K562 (cell line): ENCODE data around the gene TEAD3. TPM values are rescaled to one million over a fixed set of nuclear protein-coding genes. Genes with fewer than 3 reads are reported as not detected.

ENCODE experiments used
- ARID4B ChIP-seq: sonication (generic); formaldehyde crosslinking; IDR thresholded peaks from 2 replicates; pipeline ENCODE4 v1.8.0; 2022; ENCODE audit warnings: mild to moderate bottlenecking, missing genetic modification reagents
- CTBP1 ChIP-seq: fragments of 450-650 bp; IDR thresholded peaks from 2 replicates; pipeline ENCODE4 v1.6.1; 2016; ENCODE audit warnings: borderline replicate concordance
- ERF ChIP-seq: fragments of 450-650 bp; formaldehyde crosslinking; IDR thresholded peaks from 2 replicates; pipeline ENCODE4 v1.4.0; 2020; ENCODE audit warnings: mild to moderate bottlenecking, mixed read lengths
- FOXA3 ChIP-seq, 2 experiments: fragments of 450-650 bp in 1 of 2; sonication (generic) in 1 of 2; formaldehyde crosslinking; IDR thresholded peaks in 1 of 2; conservative IDR thresholded peaks in 1 of 2; 2 replicates each; pipeline versions ENCODE4 v1.4.0 to v1.8.0; 2020 to 2022; ENCODE audit warnings: mild to moderate bottlenecking in 2 of 2, missing genetic modification reagents in 1 of 2
- HNRNPLL ChIP-seq: fragments of 200-400 bp; formaldehyde crosslinking; IDR thresholded peaks from 2 replicates; pipeline ENCODE4 v1.6.1; 2017; ENCODE audit warnings: low read length, low read depth, mild to moderate bottlenecking; ENCODE audit not compliant: poor library complexity, severe bottlenecking
- HNRNPUL1 ChIP-seq: fragments of 200-400 bp; formaldehyde crosslinking; IDR thresholded peaks from 2 replicates; pipeline ENCODE4 v1.6.1; 2017; ENCODE audit warnings: low read length
- L3MBTL2 ChIP-seq: fragments of 450-650 bp; IDR thresholded peaks from 2 replicates; pipeline ENCODE4 v1.6.1; 2016; ENCODE audit warnings: mild to moderate bottlenecking, moderate library complexity
- MITF ChIP-seq: IDR thresholded peaks from 2 replicates; pipeline ENCODE4 v1.6.1; 2014; ENCODE audit warnings: antibody characterized with exemption
- MLX ChIP-seq, 2 experiments: fragments of 450-650 bp in 1 of 2; sonication (generic) in 1 of 2; formaldehyde crosslinking; conservative IDR thresholded peaks; 2 replicates each; pipeline versions ENCODE4 v1.4.0 to v1.8.1; 2020 to 2022; ENCODE audit warnings: mild to moderate bottlenecking in 1 of 2, missing genetic modification reagents in 1 of 2
- MXD1 ChIP-seq: fragments of 250-450 bp; sonication (Bioruptor Pico); IDR thresholded peaks from 2 replicates; pipeline ENCODE4 v1.8.0; 2021; ENCODE audit warnings: borderline replicate concordance, mild to moderate bottlenecking, moderate library complexity; ENCODE audit not compliant: poor library complexity, severe bottlenecking
- NKRF ChIP-seq: fragments of 450-650 bp; IDR thresholded peaks from 2 replicates; pipeline ENCODE4 v1.6.1; 2016; ENCODE audit warnings: borderline replicate concordance
- POU5F1 ChIP-seq: fragments of 150-350 bp; IDR thresholded peaks from 2 replicates; pipeline ENCODE4 v1.6.1; 2014; ENCODE audit warnings: borderline replicate concordance, low read length, low read depth, mild to moderate bottlenecking; ENCODE audit not compliant: partially characterized antibody
- TBL1XR1 ChIP-seq, 2 experiments: IDR thresholded peaks; 2 replicates each; pipeline ENCODE4 v1.6.1; 2012; ENCODE audit warnings: improper control_type of control experiment in 2 of 2, low read length in 2 of 2, mild to moderate bottlenecking in 1 of 2
- ZNF311 ChIP-seq: fragments of 250-450 bp; sonication (Bioruptor Pico); IDR thresholded peaks from 2 replicates; pipeline ENCODE4 v1.4.0; 2020; ENCODE audit warnings: mild to moderate bottlenecking, moderate library complexity
- polyA plus RNA-seq, 8 experiments: library from polyadenylated mRNA; depleted of rRNA in 4 of 8; stranded (reverse) in 5 of 8; unstranded in 3 of 8; fragments of >200 nt; fragmentation: Nextera tagmentation in 2 of 8; fragmentation: Illumina TruSeq in 1 of 8; extraction: Ambion mirVana in 2 of 8; extraction: Trizol in 1 of 8; gene quantifications; 2 replicates each; pipeline versions ENCODE4 v1.2.1 to v1.2.3, GENCODE V29; 2011 to 2014; ENCODE audit warnings: inconsistent platforms in 1 of 8, missing spikeins in 1 of 8
- total RNA-seq, 7 experiments: library from RNA; depleted of rRNA in 6 of 7; stranded (reverse); fragments of >200 nt in 6 of 7; fragmentation: Illumina TruSeq in 2 of 7; extraction: Trizol in 2 of 7; gene quantifications; 2 replicates each; pipeline versions ENCODE4 v1.2.1 to v1.2.3, GENCODE V29; 2011 to 2021; ENCODE audit warnings: low replicate concordance in 1 of 7

The TEAD3 gene
- total and polyA plus RNA-seq, 9 of the 15 experiments (the other 6 are each of a cell fraction or from before 2014, with no cell fraction given) = 0.63 to 13.2 (median 3.3) TPM

GRCh38 chr6:35498422-35499067 lies 1.7 kb upstream of the TEAD3 start (continued):
- no peak for TF ChIP-seq MXD1 (CRISPR knock-in tag)
- no peak for TF ChIP-seq CTBP1
- no peak for TF ChIP-seq ERF
- TF ChIP-seq HNRNPUL1 = no peak
- TF ChIP-seq NKRF = no peak
- 0 out of 2 replicates have a peak, but pooled peaks have one; percentile 17 for TF ChIP-seq ZNF311 (CRISPR knock-in tag)
- TF ChIP-seq MITF = 0 out of 2 replicates have a peak, but pooled peaks have one; percentile 9
- peak; percentile 65 for TF ChIP-seq L3MBTL2
- TF ChIP-seq FOXA3 (CRISPR knock-in tag; conservative IDR thresholded peaks at IDR 0.05 in 1 of 2, IDR thresholded peaks at IDR 0.05 in 1 of 2) = peak in 1 of 2 experiments; percentile 63; a peak in 1 of 4 replicates
- 0 out of 4 replicates have a peak, but pooled peaks of 1 of the 2 experiments have one; percentile 25 for TF ChIP-seq MLX (CRISPR knock-in tag; conservative IDR thresholded peaks at IDR 0.05)
- TF ChIP-seq TBL1XR1 (IDR thresholded peaks at IDR 0.05; ENCODE audit: low read length in 2 of 2) = no peak
- TF ChIP-seq POU5F1 = no peak
- TF ChIP-seq HNRNPLL = no peak
- TF ChIP-seq ARID4B (CRISPR knock-in tag) = peak; percentile 37; the same call in 1 of the 2 replicates
